ENCODE data around the gene EPHB6.

The EPHB6 gene

DNA sequence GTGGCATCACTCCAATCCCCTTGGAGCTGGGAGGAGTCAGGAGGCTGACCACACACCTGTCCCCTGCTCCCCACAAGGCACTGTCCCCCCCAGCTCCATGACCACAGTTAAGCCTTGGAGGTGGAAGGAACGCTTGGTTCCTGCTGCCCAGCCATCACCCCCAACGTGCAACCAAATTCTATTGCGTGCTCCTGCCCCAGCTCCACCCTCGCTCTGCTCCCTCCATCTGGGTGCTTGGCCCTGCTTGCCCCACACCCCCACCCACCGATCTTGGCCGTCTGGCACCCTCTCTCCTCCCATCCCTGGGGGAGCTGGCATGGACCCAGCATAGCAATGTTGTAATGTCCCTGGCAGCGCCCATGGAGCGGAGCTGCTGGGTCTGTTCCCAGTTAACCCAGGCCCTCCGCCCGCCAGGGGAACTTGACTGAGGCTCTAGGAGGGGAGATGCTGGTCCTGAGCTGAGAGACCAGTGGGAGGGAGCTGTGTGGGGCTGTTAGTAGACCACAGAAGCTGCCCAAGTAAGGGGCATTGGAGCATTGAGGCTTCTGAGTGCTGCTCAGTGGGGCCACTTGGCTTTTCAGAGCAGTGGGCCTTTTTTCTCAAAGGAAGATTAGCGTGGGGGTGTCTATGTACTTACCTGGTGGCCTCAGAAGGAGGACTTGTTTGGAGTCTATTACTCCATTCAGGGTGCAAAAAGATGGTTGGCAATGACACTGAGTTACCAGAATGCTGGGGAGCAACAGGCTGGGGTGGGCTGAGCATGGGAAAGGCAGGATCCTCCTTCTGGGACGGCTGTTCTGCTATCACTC is 1.1 kb downstream of the EPHB6 start:
- H3K4me3 ChIP-seq (ENCODE audit: low read depth, low read length): no peak overlapping the region; the same call in 1 of the 2 replicates
- peaks cover 53% of the 10 kb centered on the region for H3K27me3 ChIP-seq (ENCODE audit: insufficient read depth, low read length)
- no peak overlapping the region for H3K27ac ChIP-seq (ENCODE audit: low read depth, low read length)
- no peaks in the 10 kb centered on the region for H3K36me3 ChIP-seq (ENCODE audit: insufficient read depth, low read length)
- H3K4me1 ChIP-seq (ENCODE audit: control insufficient read depth, insufficient read depth, low read length, unreplicated experiment): peaks cover 2% of the 10 kb centered on the region
- H2AFZ ChIP-seq (ENCODE audit: low read length, unreplicated experiment): no peak overlapping the region
- no peaks in the 10 kb centered on the region for H3K79me2 ChIP-seq (ENCODE audit: control insufficient read depth, insufficient read depth, low read length, unreplicated experiment)

DNA sequence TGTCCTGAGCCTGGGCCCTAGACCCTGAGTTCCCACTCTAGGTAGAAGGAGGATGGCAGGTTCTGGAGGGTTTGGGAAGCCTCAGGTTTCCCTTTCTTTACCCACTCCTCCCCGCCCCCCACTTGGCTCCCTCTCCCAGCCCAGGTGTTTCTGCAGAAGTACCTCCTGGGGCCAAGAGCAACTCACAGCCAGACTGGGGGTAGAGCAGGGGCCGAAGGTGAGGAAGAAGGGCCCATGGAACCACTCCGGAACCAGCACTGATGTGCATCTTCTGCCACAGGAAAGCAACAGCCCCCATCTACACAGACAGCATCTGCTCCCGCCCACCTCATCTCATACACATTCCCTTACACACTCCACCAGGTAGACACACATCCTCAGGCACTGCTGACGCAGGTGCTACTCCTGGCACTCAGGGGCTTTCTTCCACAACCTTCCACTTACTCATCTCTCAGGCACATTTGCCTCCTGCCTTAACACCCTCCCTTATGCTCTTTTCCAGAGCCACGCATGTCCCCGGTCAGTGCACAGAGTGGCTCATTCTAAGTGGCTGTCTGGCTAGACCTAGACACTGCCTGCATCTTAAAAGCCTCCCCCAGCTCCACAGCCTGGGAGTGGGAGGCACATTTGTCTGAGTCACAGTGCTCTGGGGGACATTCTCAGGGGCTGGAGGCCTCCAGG is 1.8 kb downstream of the EPHB6 start:
- Histone ChIP-seq H3K36me3 (ENCODE audit: insufficient read depth, low read length) (no peaks in the 10 kb centered on the region), H3K27me3 (ENCODE audit: insufficient read depth, low read length) (peaks cover 55% of the 10 kb centered on the region), H3K79me2 (ENCODE audit: control insufficient read depth, insufficient read depth, low read length, unreplicated experiment) (no peaks in the 10 kb centered on the region), H3K27ac (ENCODE audit: low read depth, low read length) (no peak overlapping the region), H2AFZ (ENCODE audit: low read length, unreplicated experiment) (no peak overlapping the region), H3K4me1 (ENCODE audit: control insufficient read depth, insufficient read depth, low read length, unreplicated experiment) (peaks cover 2% of the 10 kb centered on the region), H3K4me3 (ENCODE audit: low read depth, low read length) (no peak overlapping the region)

DNA sequence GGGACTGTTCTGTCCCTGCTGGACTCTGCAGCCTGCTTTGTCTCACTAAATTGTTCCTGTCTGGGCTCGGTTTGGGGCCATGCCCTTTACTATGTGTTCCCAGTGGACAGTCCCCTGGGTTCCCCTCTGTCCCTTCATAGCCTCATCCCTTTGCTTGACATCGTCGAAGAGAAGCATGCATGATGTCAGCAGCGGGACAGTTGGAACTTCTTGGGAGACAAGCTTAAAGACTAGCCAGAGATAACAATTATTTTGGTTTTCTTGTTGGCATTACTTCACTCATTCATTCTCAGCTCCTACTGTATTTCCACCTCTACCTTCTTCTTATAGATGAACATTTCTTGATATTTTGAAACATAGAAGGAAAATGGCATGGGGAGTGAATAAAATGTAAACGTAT is 2.7 kb downstream of the EPHB6 start:
- Histone ChIP-seq H3K4me3 (ENCODE audit: low read depth, low read length) (no peak overlapping the region), H3K4me1 (ENCODE audit: control insufficient read depth, insufficient read depth, low read length, unreplicated experiment) (peaks cover 2% of the 10 kb centered on the region), H3K36me3 (ENCODE audit: insufficient read depth, low read length) (no peaks in the 10 kb centered on the region), H3K27me3 (ENCODE audit: insufficient read depth, low read length) (peaks cover 60% of the 10 kb centered on the region), H2AFZ (ENCODE audit: low read length, unreplicated experiment) (no peak overlapping the region), H3K27ac (ENCODE audit: low read depth, low read length) (no peak overlapping the region), H3K79me2 (ENCODE audit: control insufficient read depth, insufficient read depth, low read length, unreplicated experiment) (no peaks in the 10 kb centered on the region)

DNA sequence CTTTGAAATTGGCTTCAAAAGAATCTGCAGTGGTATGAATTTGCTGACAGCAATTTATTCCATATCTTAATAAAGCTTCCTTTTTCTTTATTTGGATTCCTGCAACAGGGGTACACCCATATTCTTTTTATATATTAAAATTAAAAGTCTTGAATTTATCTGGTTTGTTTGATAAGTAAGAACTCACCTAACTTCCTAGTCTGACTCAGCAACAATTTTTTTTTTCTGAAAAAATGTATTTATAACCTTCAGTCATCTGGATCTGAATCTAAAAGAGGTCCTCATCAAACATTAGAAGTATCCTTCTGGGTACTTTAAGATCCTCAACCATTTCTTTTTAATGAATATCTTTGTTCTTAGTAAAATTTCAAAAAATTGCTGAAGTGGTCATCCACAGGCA is 4.5 kb downstream of the EPHB6 start:
- Histone ChIP-seq H3K36me3 (ENCODE audit: insufficient read depth, low read length) (no peaks in the 10 kb centered on the region), H3K4me3 (ENCODE audit: low read depth, low read length) (no peak overlapping the region), H3K27ac (ENCODE audit: low read depth, low read length) (no peak overlapping the region), H3K79me2 (ENCODE audit: control insufficient read depth, insufficient read depth, low read length, unreplicated experiment) (no peaks in the 10 kb centered on the region), H3K4me1 (ENCODE audit: control insufficient read depth, insufficient read depth, low read length, unreplicated experiment) (peaks cover 2% of the 10 kb centered on the region), H3K27me3 (ENCODE audit: insufficient read depth, low read length) (peaks cover 52% of the 10 kb centered on the region), H2AFZ (ENCODE audit: low read length, unreplicated experiment) (no peak overlapping the region)

DNA sequence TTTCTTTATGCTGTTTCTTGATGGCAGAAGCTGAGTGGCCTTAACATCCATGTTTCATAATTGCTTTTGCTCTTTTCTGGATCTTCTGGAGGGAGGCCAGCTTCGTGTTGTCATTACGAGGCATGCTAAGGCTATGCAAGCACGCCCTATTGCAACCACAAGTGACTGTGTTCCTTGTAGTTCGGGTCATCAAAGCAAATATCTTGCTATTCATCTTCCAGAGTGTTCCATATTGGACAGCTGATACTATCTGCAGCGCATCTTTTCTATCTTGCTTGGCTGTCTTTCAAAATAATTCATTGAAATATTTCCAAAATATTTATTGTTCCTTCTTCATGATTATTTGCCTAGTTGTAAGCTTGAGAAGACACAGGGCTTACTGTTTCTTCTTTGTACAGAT is 5.0 kb downstream of the EPHB6 start:
- Histone ChIP-seq H3K4me1 (ENCODE audit: control insufficient read depth, insufficient read depth, low read length, unreplicated experiment) (peaks cover 2% of the 10 kb centered on the region), H3K79me2 (ENCODE audit: control insufficient read depth, insufficient read depth, low read length, unreplicated experiment) (no peaks in the 10 kb centered on the region), H3K27ac (ENCODE audit: low read depth, low read length) (no peak overlapping the region), H3K4me3 (ENCODE audit: low read depth, low read length) (no peak overlapping the region), H3K27me3 (ENCODE audit: insufficient read depth, low read length) (peaks cover 52% of the 10 kb centered on the region), H3K36me3 (ENCODE audit: insufficient read depth, low read length) (no peaks in the 10 kb centered on the region), H2AFZ (ENCODE audit: low read length, unreplicated experiment) (no peak overlapping the region)

DNA sequence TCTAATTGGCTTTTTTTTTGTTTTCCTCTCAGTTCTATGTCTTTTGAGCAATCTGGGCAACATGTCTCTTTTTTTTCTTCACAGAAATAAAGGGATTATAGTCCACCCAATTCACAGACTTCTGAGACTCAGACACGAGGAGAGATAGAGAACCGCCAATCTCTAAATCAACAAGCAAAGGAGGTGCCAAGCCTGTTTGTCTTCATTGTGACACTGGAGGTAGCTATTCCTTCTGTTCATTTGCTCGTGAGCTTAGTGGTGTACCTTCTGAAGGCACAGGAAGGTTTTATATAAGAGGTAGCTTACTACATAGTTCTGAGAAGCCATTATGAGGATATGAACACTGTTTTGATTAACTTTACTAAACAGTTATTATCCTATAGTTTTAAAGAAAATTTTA is 6.1 kb downstream of the EPHB6 start:
- Histone ChIP-seq H3K4me3 (ENCODE audit: low read depth, low read length) (no peak overlapping the region), H3K27me3 (ENCODE audit: insufficient read depth, low read length) (peaks cover 42% of the 10 kb centered on the region), H3K79me2 (ENCODE audit: control insufficient read depth, insufficient read depth, low read length, unreplicated experiment) (no peaks in the 10 kb centered on the region), H3K4me1 (ENCODE audit: control insufficient read depth, insufficient read depth, low read length, unreplicated experiment) (peaks cover 2% of the 10 kb centered on the region), H3K36me3 (ENCODE audit: insufficient read depth, low read length) (no peaks in the 10 kb centered on the region), H3K27ac (ENCODE audit: low read depth, low read length) (no peak overlapping the region), H2AFZ (ENCODE audit: low read length, unreplicated experiment) (no peak overlapping the region)

DNA sequence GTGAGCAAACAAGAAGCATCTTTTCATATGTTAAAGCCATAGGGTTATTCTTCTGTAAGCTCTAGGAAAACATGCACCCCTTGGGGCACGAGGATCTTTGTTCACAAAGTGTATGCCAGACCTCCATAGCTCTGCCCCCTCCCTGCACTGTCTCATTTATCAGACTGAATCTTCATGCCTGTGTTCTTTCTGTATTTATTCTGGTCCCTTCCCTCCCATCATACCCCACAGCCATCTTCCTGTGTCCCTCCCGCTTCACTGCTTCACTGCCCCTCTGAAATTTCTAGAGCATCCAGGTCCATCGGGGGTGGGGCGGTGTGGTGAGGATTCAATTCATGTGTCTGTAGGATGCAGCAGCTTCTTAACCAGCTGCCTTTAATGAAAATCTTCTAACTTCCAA is 7.5 kb downstream of the EPHB6 start:
- no peaks in the 10 kb centered on the region for H3K79me2 ChIP-seq (ENCODE audit: control insufficient read depth, insufficient read depth, low read length, unreplicated experiment)
- H3K36me3 ChIP-seq (ENCODE audit: insufficient read depth, low read length): no peaks in the 10 kb centered on the region
- no peak overlapping the region for H3K27ac ChIP-seq (ENCODE audit: low read depth, low read length)
- peaks cover 2% of the 10 kb centered on the region for H3K4me1 ChIP-seq (ENCODE audit: control insufficient read depth, insufficient read depth, low read length, unreplicated experiment)
- H3K4me3 ChIP-seq (ENCODE audit: low read depth, low read length): no peak overlapping the region
- H3K27me3 ChIP-seq (ENCODE audit: insufficient read depth, low read length): peaks cover 31% of the 10 kb centered on the region
- H2AFZ ChIP-seq (ENCODE audit: low read length, unreplicated experiment): no peak overlapping the region

DNA sequence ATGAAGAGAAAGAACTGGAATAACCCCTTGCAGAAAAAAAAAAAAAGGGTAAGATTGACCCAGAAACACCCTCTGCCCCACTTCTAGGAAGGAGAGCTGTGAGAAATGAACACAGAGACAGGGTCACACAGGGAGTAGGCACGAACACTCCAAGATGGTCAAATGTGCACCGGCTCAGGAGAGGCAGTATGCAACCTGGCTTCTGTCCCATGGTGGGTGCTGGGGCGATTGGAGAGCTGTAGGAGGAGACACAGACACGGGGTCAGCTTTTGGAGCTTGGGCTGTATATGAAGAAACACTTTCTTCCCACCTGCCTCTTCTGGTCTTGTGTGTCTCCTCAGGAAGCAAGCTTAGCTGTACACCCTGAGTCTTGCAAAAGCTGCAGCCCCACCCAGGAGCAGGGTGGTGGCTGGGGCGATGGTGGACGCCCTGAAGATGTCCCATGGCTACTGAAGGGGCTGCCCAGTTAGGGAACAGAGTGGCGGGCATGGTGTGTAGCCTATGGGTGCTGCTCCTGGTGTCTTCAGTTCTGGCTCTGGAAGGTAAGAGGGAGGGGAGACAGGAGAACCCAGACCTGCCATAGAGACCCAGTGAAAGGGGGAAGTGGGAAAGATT is 8.0 kb downstream of the EPHB6 start:
- Histone ChIP-seq H2AFZ (ENCODE audit: low read length, unreplicated experiment) (no peak overlapping the region), H3K36me3 (ENCODE audit: insufficient read depth, low read length) (no peaks in the 10 kb centered on the region), H3K4me1 (ENCODE audit: control insufficient read depth, insufficient read depth, low read length, unreplicated experiment) (peaks cover 2% of the 10 kb centered on the region), H3K27me3 (ENCODE audit: insufficient read depth, low read length) (peaks cover 30% of the 10 kb centered on the region), H3K27ac (ENCODE audit: low read depth, low read length) (no peak overlapping the region), H3K4me3 (ENCODE audit: low read depth, low read length) (no peak overlapping the region), H3K79me2 (ENCODE audit: control insufficient read depth, insufficient read depth, low read length, unreplicated experiment) (no peaks in the 10 kb centered on the region)

DNA sequence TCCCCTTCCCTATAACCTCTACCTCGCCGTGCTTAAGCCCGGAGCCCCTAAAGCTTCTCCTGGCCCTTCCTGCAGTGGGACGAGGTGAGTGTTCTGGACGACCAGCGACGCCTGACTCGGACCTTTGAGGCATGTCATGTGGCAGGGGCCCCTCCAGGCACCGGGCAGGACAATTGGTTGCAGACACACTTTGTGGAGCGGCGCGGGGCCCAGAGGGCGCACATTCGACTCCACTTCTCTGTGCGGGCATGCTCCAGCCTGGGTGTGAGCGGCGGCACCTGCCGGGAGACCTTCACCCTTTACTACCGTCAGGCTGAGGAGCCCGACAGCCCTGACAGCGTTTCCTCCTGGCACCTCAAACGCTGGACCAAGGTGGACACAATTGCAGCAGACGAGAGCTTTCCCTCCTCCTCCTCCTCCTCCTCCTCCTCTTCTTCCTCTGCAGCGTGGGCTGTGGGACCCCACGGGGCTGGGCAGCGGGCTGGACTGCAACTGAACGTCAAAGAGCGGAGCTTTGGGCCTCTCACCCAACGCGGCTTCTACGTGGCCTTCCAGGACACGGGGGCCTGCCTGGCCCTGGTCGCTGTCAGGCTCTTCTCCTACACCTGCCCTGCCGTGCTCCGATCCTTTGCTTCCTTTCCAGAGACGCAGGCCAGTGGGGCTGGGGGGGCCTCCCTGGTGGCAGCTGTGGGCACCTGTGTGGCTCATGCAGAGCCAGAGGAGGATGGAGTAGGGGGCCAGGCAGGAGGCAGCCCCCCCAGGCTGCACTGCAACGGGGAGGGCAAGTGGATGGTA is 9.2 kb downstream of the EPHB6 start:
- Histone ChIP-seq H3K27ac (ENCODE audit: low read depth, low read length) (no peak overlapping the region), H3K27me3 (ENCODE audit: insufficient read depth, low read length) (peaks cover 30% of the 10 kb centered on the region), H3K36me3 (ENCODE audit: insufficient read depth, low read length) (no peaks in the 10 kb centered on the region), H3K79me2 (ENCODE audit: control insufficient read depth, insufficient read depth, low read length, unreplicated experiment) (no peaks in the 10 kb centered on the region), H3K4me1 (ENCODE audit: control insufficient read depth, insufficient read depth, low read length, unreplicated experiment) (peaks cover 2% of the 10 kb centered on the region), H3K4me3 (ENCODE audit: low read depth, low read length) (no peak overlapping the region), H2AFZ (ENCODE audit: low read length, unreplicated experiment) (no peak overlapping the region)

DNA sequence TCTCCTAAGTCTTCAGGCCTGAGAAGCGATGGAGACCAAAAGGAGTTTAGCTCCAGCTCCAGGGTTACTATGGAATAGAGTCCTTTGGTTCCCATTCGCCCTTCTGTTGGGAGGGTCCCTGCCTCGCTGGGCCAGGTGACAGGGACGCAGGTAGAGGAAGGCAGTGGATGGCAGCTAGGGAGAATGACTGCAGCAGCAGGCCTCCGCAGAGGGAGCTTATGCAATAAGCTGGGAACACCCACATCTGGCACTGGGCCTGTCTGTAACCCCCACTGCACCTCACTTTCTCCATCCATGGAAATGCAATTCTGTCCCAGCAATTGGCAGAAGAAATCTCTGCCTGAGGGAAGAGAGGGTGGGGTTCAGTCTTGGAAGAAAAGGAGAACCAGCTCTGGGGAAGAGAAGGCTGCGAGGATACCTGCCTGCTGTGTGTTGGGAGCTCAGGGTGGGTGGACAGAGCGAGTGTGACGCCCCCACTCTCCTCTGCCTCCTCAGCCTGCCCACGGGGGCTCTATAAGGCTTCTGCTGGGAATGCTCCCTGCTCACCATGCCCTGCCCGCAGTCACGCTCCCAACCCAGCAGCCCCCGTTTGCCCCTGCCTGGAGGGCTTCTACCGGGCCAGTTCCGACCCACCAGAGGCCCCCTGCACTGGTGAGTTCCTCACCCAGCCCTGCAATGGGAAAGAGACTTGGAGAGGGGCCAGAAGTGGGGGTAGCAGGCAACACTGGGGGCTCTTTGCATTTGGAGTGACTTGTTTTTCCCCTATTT is 10.3 kb downstream of the EPHB6 start:
- Histone ChIP-seq H2AFZ (ENCODE audit: low read length, unreplicated experiment) (no peak overlapping the region), H3K27me3 (ENCODE audit: insufficient read depth, low read length) (peaks cover 26% of the 10 kb centered on the region), H3K27ac (ENCODE audit: low read depth, low read length) (no peak overlapping the region), H3K36me3 (ENCODE audit: insufficient read depth, low read length) (no peaks in the 10 kb centered on the region), H3K4me3 (ENCODE audit: low read depth, low read length) (no peak overlapping the region), H3K79me2 (ENCODE audit: control insufficient read depth, insufficient read depth, low read length, unreplicated experiment) (no peaks in the 10 kb centered on the region), H3K4me1 (ENCODE audit: control insufficient read depth, insufficient read depth, low read length, unreplicated experiment) (no peaks in the 10 kb centered on the region)
